PC-9 (cell line): Measurements from ENCODE around the gene SFMBT2. TPM values are rescaled to one million over a fixed set of nuclear protein-coding genes. Genes with fewer than 3 reads are reported as not detected.

Experiments
- BruUV-seq: library from RNA; stranded (reverse); fragments of 400-500 nt; replicated peaks from 2 replicates; lab custom pipeline; 2021; lab: Mats Ljungman, UMichigan
- CTCF ChIA-PET: fragments of 300-600 bp; sonication (Branson Sonifier 250); formaldehyde crosslinking; loops from one replicate; lab custom pipeline; 2022; ENCODE audit warnings: antibody characterized with exemption; lab: Charles Lee
- POLR2A ChIA-PET: fragments of 300-600 bp; sonication (Branson Sonifier 250); formaldehyde crosslinking; loops from one replicate; lab custom pipeline; 2022; ENCODE audit warnings: antibody characterized with exemption; ENCODE audit not compliant: unreplicated experiment; lab: Charles Lee
- DNase-seq, 2 experiments: peaks; one replicate each; pipeline versions ENCODE4 v3.0.0 to v3.0.0-alpha.2; 2015 to 2022; ENCODE audit warnings: mixed read lengths in 1 of 2
- H2AFZ ChIP-seq: fragments of 200-600 bp; sonication (generic); 2 replicates; pipeline ENCODE4 v1.8.1; 2017; ENCODE audit warnings: antibody characterized with exemption
- H3F3A ChIP-seq: fragments of 200-600 bp; sonication (generic); 2 replicates; pipeline ENCODE4 v1.8.1; 2017; ENCODE audit warnings: antibody characterized with exemption, mild to moderate bottlenecking, low read depth; ENCODE audit not compliant: insufficient read depth
- H3K27ac ChIP-seq: fragments of 200-600 bp; sonication (generic); 2 replicates; pipeline ENCODE4 v1.6.1; 2016; ENCODE audit warnings: mixed run types
- H3K27me3 ChIP-seq: fragments of 200-600 bp; sonication (generic); 2 replicates; pipeline ENCODE4 v1.6.1; 2016; ENCODE audit warnings: low read depth, mixed run types; ENCODE audit not compliant: insufficient read depth
- H3K36me3 ChIP-seq: fragments of 200-600 bp; sonication (generic); 2 replicates; pipeline ENCODE4 v1.6.1; 2016; ENCODE audit warnings: low read depth, mixed run types
- H3K4me1 ChIP-seq: fragments of 200-600 bp; sonication (generic); replicated peaks from 2 replicates; pipeline ENCODE4 v1.6.1; 2016; ENCODE audit warnings: mixed run types; ENCODE audit not compliant: insufficient read depth
- H3K4me2 ChIP-seq: fragments of 200-600 bp; sonication (generic); 2 replicates; pipeline ENCODE4 v1.6.1; 2017; ENCODE audit warnings: mixed run types
- H3K4me3 ChIP-seq: fragments of 200-600 bp; sonication (generic); 2 replicates; pipeline ENCODE4 v1.6.1; 2016; ENCODE audit warnings: mixed run types
- H3K79me2 ChIP-seq: fragments of 200-600 bp; sonication (generic); 2 replicates; pipeline ENCODE4 v1.6.1; 2017; ENCODE audit warnings: low read depth, mixed run types
- H3K9me2 ChIP-seq: fragments of 200-600 bp; sonication (generic); 2 replicates; pipeline ENCODE4 v1.8.1; 2017; ENCODE audit warnings: mild to moderate bottlenecking; ENCODE audit not compliant: insufficient read depth
- H3K9me3 ChIP-seq: fragments of 200-600 bp; sonication (generic); 2 replicates; pipeline ENCODE4 v1.8.1; 2016; ENCODE audit warnings: low read depth; ENCODE audit not compliant: insufficient read depth
- H4K20me1 ChIP-seq: fragments of 200-600 bp; sonication (generic); 2 replicates; pipeline ENCODE4 v1.8.1; 2017; ENCODE audit not compliant: insufficient read depth
- EZH2 ChIP-seq: fragments of 200-600 bp; sonication (generic); IDR thresholded peaks from 2 replicates; pipeline ENCODE4 v1.8.0; 2017; ENCODE audit warnings: antibody characterized with exemption, low read depth
- intact Hi-C: fragments of 100-400 bp; cut with micrococcal nuclease; formaldehyde crosslinking; loops from one replicate; pipeline ENCODE4 v1.10.0; 2022; ENCODE audit not compliant: unreplicated experiment
- total RNA-seq: library from RNA; stranded (reverse); gene quantifications from 2 replicates; pipeline ENCODE4 v1.2.3, GENCODE V29; 2021
- TF ChIP-seq, protein P1 (sequence below): fragments of 200-600 bp; sonication (generic); conservative IDR thresholded peaks from 2 replicates; pipeline ENCODE4 v1.6.1; 2017; ENCODE audit warnings: mixed run types, antibody characterized with exemption, mild to moderate bottlenecking, moderate library complexity

The SFMBT2 gene
- total RNA-seq, 1 experiment from 2014 or later, result 0.07 TPM

DNA sequence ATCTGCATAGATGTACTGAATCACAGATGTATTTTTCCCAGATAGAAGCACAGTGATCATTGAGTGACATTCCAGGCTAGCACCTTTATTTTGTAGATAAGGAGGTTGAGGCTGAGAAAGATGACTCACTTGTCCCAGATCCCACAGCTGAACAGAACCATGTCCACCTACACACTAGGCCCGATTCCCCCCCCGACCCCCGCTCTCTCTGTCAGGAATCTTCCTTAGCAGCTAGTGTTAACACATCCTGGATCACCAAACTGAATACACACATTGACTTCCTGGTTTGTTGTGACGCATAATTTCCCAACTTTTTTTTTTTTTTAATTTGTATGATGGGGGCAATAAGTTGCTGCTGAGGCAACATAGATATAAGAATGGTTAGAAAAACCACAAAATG, 5.2 kb downstream of the SFMBT2 start:
- Histone ChIP-seq H2AFZ (no peak overlapping the region), H3K4me2 (no peak overlapping the region), H3K4me3 (no peak overlapping the region), H3F3A (no peaks in the 10 kb centered on the region), H3K79me2 (no peaks in the 10 kb centered on the region), H3K4me1 (no peaks in the 10 kb centered on the region), H3K9me3 (no peaks in the 10 kb centered on the region), H4K20me1 (no peaks in the 10 kb centered on the region), H3K36me3 (no peaks in the 10 kb centered on the region), H3K27me3 (no peaks in the 10 kb centered on the region), H3K9me2 (no peaks in the 10 kb centered on the region), H3K27ac (no peak overlapping the region)
- ChIA-PET CTCF (no interaction called here), POLR2A (no interaction called here)
- BruUV-seq, result no TSS peak
- TF ChIP-seq, protein P1, sequence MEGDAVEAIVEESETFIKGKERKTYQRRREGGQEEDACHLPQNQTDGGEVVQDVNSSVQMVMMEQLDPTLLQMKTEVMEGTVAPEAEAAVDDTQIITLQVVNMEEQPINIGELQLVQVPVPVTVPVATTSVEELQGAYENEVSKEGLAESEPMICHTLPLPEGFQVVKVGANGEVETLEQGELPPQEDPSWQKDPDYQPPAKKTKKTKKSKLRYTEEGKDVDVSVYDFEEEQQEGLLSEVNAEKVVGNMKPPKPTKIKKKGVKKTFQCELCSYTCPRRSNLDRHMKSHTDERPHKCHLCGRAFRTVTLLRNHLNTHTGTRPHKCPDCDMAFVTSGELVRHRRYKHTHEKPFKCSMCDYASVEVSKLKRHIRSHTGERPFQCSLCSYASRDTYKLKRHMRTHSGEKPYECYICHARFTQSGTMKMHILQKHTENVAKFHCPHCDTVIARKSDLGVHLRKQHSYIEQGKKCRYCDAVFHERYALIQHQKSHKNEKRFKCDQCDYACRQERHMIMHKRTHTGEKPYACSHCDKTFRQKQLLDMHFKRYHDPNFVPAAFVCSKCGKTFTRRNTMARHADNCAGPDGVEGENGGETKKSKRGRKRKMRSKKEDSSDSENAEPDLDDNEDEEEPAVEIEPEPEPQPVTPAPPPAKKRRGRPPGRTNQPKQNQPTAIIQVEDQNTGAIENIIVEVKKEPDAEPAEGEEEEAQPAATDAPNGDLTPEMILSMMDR, result no peak
- TF ChIP-seq EZH2, result no peak
- DNase-seq, result no peak
- intact Hi-C loops, result no loop called here

DNA sequence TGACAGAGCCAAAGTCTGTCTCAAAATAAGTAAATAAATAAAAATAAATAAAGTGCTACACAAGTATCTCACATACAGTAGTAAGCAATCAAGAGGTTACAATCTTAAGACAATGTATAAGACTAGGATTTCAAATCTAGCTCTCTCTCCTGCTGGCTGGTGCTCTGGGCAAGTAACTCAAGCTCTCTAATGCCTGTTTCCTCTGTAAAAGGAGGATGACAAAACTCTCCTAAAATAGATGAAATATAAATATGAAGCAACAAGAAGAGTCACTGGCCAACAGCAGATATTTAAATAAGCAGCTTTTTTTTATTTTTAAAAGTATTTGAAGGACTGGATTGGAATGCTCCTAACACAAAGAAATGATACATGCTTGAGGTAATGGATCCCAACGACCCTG, 7.2 kb downstream of the SFMBT2 start:
- Histone ChIP-seq H3K9me3 (no peaks in the 10 kb centered on the region), H3K36me3 (no peaks in the 10 kb centered on the region), H4K20me1 (no peaks in the 10 kb centered on the region), H3K9me2 (no peaks in the 10 kb centered on the region), H3K27me3 (peaks cover 6% of the 10 kb centered on the region; the same call in 1 of the 2 replicates), H3K4me3 (no peak overlapping the region), H3K4me1 (no peaks in the 10 kb centered on the region), H3F3A (no peaks in the 10 kb centered on the region), H3K4me2 (no peak overlapping the region), H3K79me2 (no peaks in the 10 kb centered on the region), H2AFZ (no peak overlapping the region), H3K27ac (no peak overlapping the region)
- intact Hi-C loops, result no loop called here
- ChIA-PET CTCF (no interaction called here), POLR2A (no interaction called here)
- no peak for TF ChIP-seq EZH2
- TF ChIP-seq, protein P1, result no peak
- no TSS peak for BruUV-seq
- no peak for DNase-seq

DNA sequence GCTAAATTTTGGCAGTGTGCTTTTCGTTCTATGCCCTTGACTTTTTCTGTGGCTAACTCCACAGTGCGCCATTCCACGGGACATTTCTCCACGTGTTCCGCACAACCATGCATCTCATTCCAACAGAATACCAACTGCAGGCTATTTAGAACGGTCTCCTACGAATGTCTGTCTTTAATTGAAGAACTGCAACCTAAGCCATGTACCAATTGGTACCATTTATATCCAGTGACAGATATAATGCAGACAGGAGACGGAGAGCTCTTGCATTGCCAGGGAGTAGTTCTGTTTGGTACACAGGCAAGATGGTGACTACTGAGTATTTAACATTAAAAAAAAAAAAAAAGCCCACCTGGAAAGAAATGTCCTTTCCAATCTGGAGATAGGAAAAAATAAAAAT, 9.1 kb downstream of the SFMBT2 start:
- intact Hi-C loops, result no loop called here
- Histone ChIP-seq H3K4me2 (no peak overlapping the region), H3K9me2 (no peaks in the 10 kb centered on the region), H3F3A (no peaks in the 10 kb centered on the region), H3K27me3 (peaks cover 11% of the 10 kb centered on the region; the same call in 1 of the 2 replicates), H4K20me1 (no peaks in the 10 kb centered on the region), H3K27ac (no peak overlapping the region), H3K36me3 (no peaks in the 10 kb centered on the region), H3K9me3 (no peaks in the 10 kb centered on the region), H3K79me2 (no peaks in the 10 kb centered on the region), H2AFZ (no peak overlapping the region), H3K4me3 (no peak overlapping the region), H3K4me1 (no peaks in the 10 kb centered on the region)
- DNase-seq, result no peak
- CTCF ChIA-PET, result no interaction called here
- POLR2A ChIA-PET, result no interaction called here
- no peak for TF ChIP-seq EZH2
- TF ChIP-seq, protein P1, result no peak
- BruUV-seq, result no TSS peak
